Measurements from ENCODE around the gene CEP164.

DNA sequence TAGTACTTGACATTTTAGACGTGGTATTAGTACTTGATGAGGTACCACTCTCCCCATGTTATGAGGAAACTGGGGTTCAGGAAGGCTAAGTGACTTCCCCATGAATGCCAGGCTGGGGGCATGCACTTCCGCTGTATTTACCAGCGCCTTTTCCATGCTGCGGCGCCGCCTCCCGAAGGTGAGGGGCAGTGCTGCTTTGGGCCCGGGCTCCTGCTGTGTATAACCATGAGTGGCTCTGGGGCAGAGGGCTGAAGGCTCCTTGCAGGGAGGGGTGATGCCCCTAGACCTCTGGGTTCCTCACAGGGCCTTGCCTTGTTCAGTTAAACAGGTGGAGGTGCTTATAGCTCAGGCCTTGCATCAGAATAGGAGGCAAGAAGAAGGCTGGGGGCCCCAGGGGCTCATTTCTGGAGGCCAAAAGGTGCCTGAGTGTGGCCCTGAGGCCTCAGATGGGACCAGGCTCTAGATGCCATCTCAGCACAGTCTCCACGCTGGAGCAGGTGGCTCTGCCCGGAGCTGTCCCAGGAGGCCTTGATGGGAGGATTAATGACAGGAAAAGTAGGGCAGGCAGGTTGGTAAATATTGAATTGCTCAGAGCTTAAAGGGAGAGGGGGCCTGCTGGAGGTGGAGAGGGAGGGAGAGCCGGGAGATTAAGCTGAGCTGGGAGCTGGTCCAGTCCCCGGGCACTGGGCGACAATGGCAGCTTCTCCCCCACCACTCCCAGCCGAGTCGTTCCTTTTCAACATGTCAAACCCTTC lies 129.6 kb downstream of the CEP164 start:
- TF ChIP-seq POLR2AphosphoS5 (IDR thresholded peaks at IDR 0.05; ENCODE audit: low read depth, low read length) = no peak
- no peak for TF ChIP-seq TAF1 (IDR thresholded peaks at IDR 0.05; ENCODE audit: borderline replicate concordance, insufficient read depth, low read length)
